ENCODE measurements around the gene EZH2.

The EZH2 gene

GRCh38 chr7:148901178-148901577, 17.1 kb upstream of the EZH2 start:
- in situ Hi-C loops (cut with MboI; ENCODE audit: low sequenced_read_pairs), result no loop called here

DNA sequence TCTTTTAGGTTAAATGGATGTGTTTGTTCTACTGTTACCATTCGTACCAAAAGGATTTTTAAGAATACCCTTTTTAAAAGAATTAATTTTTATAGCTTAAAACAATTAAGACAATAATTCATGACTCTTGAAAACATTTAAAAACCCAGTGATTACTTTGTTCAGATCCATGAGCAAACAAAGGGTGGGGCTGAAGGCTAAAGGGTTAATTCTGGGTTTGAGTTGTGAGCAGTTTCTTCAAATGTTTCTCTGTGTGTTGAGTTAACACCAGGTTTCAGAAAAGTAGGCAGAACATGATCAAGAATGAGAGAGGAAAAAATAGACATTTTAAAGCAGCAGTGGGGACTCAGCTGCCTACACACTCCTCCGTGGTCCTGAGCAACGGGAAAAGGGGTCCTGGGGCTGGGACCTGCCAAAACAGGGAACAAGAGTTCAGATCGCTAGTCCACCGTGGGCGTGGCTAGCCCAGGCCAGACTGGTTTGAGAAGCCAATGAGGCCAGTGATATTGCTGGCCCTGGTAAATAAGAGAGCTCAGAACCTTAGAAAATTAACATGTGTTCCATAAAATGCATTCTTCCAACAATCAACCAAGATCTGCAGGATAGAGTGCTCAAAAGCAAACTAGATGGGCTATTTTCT, 14.9 kb upstream of the EZH2 start:
- in situ Hi-C loops (cut with MboI; ENCODE audit: low sequenced_read_pairs), result no loop called here

GRCh38 chr7:148894591-148894990, 10.5 kb upstream of the EZH2 start:
- in situ Hi-C loops (cut with MboI; ENCODE audit: low sequenced_read_pairs), result no loop called here

- in situ Hi-C loops (cut with MboI; ENCODE audit: low sequenced_read_pairs), result no loop called here
Observed at GRCh38 chr7:148893071-148893470, 9.0 kb upstream of the EZH2 start.

- in situ Hi-C loops (cut with MboI; ENCODE audit: low sequenced_read_pairs), result no loop called here
Observed at GRCh38 chr7:148888300-148888699, 4.2 kb upstream of the EZH2 start.

DNA sequence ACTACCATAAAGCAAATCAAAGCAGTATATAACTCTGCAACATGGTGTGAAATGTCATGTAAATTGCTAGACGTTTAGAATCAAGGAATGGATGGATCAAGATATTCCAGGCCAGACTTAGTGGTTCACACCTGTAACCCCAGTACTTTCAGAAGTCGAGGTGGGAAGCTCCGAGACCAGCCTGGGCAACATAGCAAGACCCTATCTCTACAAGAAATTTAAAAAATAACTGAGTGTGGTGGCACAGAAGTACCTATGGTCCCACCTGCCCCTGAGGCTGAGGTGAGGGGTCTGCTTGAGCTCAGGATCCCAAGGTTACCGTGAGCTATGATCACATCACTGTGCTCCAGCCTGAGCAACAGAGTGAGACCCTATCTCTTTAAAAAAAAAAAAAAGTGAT, 2.8 kb upstream of the EZH2 start:
- in situ Hi-C loops (cut with MboI; ENCODE audit: low sequenced_read_pairs), result no loop called here

- in situ Hi-C loops (cut with MboI; ENCODE audit: low sequenced_read_pairs), result no loop called here
Observed at GRCh38 chr7:148884299-148885022, 370 bp upstream of the EZH2 start.

DNA sequence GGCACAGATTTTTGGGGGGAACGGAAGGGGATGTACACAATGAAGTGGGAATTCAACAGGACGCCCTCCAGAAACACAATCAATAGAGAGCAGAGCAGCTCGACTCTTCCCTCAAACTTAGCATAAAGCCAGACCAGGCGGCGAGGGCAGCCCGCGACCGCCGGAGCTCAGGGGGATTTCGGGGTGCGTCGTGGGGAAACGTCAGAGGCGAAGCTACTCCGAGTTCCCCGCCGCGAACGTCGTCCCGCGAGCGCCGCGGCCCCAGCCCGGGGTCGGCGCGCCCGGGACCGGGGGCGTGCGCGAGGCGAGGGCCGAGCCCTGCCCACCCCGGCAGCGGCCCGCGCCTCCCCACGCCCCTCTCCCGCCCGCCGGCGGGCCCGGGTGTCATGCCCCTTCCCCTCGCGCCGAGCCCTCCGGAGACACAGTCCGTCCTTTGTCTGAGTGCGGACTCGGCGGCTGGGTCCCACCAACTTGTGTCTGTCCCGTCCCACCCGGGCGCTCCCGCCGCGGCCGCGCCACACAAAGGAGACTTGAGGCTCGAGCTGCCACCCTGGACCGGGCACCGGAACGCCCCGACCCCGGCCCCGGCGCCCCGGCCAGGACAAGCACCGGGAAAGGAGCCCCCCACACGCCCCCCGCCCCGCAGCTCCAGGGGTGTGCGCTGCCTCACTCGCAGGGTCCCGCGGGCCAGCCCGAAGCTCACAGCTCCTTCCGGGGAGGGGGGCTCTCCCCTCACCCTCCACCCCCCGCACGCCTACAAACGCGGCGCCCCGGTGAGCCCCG, 634 bp downstream of the EZH2 start:
- in situ Hi-C loops (cut with MboI; ENCODE audit: low sequenced_read_pairs), result no loop called here

GRCh38 chr7:148882841-148883265, 1.2 kb downstream of the EZH2 start:
- in situ Hi-C loops (cut with MboI; ENCODE audit: low sequenced_read_pairs), result no loop called here

DNA sequence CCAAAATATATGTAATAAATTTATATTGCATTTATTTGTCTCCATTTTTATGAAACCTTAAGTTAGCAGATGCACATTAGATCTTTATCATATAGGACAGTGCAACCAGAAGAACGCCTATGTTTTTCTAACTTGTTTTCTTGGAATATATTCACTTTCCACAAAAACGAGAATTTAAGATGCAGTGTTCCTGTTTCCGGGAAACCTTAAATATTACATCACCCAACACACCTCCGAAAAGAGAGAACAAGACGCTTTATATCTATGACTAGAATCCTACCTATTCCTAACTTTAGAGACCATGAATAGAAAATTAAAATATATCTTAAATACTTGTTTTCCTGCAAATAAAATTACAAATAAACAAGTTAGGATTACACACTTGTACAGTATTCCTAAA, 1.9 kb downstream of the EZH2 start:
- in situ Hi-C loops (cut with MboI; ENCODE audit: low sequenced_read_pairs), result no loop called here

GRCh38 chr7:148878317-148878716, 5.8 kb downstream of the EZH2 start:
- in situ Hi-C loops (cut with MboI; ENCODE audit: low sequenced_read_pairs), result no loop called here

- in situ Hi-C loops (cut with MboI; ENCODE audit: low sequenced_read_pairs), result no loop called here
Observed at GRCh38 chr7:148877517-148877916, 6.6 kb downstream of the EZH2 start.

DNA sequence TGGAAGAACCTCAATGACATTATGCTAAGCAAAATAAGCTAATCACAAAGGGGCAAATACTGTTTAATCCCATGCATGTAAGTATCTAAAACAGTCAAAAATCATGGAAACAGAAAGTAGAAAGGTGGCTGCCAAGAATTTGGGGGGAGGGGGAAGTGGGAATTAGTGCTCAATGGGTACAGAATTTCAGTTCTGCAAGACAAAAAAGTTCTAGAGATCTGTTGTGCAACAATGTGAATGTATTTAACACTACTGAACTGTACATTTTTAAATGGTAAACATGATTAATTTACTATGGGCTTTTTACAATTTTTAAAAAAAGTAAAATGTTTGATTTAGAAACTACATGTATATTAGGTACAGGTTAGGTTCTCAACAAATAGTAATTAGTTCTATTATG, 11.9 kb downstream of the EZH2 start:
- in situ Hi-C loops (cut with MboI; ENCODE audit: low sequenced_read_pairs), result no loop called here

GRCh38 chr7:148871551-148871950, 12.5 kb downstream of the EZH2 start:
- in situ Hi-C loops (cut with MboI; ENCODE audit: low sequenced_read_pairs), result no loop called here

GRCh38 chr7:148871030-148871429, 13.1 kb downstream of the EZH2 start:
- in situ Hi-C loops (cut with MboI; ENCODE audit: low sequenced_read_pairs), result no loop called here

DNA sequence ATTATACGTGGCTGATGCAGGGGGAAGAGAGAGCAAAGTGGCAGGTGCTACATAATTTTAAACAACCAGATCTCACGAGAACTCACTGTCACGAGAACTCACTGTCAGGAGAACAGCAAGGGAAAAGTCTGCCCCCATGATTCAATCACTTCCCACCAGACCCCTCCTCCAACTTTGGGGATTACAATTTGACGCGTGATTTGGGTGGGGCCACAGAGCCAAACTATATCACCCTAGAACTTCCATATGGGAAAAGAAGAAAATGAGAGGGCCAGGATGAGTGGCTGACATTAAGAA, 15.8 kb downstream of the EZH2 start:
- in situ Hi-C loops (cut with MboI; ENCODE audit: low sequenced_read_pairs), result no loop called here

DNA sequence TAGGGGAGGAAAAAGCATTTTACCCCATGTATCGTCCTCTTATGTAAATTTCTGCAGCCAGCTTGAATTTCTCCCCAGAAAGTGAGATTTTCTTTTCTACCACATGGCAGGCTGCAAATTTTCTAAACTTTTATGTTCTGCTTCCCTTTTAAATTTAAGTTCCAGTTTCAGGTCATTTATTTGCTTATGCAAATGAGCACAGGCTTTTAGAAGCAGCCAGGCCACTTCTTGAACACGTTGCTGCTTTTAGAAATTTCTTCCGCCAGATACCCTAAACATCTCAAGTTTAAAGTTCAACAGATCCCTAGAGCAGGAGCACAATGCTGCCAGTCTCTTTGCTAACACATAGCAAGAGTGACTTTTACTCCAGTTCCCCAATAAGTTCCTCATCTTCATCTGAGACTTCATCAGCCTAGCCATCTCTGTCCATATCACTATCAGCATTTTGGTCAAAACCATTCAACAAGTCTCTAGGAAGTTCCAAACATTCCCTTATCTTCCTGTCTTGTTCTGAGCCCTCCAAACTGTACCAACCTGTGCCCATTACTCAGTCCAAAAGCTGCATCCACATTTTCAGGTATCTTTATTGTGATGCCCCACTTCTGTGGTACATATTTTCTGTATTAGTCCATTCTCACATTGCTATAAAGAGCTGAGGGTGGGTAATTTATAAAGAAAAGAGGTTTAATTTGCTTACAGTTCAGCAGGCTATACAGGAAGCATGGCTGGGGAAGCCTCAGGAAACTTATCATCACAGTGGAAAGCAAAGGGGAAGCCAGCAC, 16.3 kb downstream of the EZH2 start:
- in situ Hi-C loops (cut with MboI; ENCODE audit: low sequenced_read_pairs), result no loop called here

DNA sequence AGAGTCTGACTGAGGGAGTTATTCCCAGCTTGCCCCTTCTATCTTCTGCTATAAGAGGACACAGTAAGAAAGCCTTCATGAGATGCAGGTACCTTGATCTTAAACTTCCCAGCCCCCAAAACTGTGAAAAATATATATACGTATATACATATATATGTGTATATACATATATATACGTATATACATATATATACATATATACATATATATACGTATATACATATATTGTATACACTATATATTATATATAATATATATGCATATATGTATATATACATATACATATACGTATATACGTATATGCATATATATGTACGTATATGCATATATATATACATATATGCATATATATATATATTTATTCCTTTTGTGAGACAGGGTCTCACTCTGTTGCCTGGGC, 17.7 kb downstream of the EZH2 start:
- in situ Hi-C loops (cut with MboI; ENCODE audit: low sequenced_read_pairs), result no loop called here

GRCh38 chr7:148865283-148865682, 18.8 kb downstream of the EZH2 start:
- in situ Hi-C loops (cut with MboI; ENCODE audit: low sequenced_read_pairs), result no loop called here

- in situ Hi-C loops (cut with MboI; ENCODE audit: low sequenced_read_pairs), result no loop called here
Observed at GRCh38 chr7:148863324-148863723, 20.8 kb downstream of the EZH2 start.

DNA sequence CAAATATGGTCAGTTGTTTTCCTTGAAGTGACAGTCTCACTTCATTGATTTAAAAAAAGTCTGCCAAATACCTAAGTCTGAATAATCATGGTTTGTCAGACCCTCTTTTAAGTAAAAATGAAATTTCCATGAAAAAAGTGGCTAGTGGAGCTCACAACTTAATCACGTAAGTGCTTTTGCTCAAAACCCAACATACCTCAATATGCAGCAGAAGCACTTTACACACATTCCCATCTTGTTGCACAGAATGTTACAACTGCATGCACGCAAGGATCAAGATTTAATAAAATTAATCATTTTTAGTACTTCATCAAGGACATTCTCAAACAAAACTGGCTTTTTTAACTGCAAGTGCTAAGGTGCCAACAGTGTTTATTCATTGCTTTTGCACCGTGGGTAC, 21.6 kb downstream of the EZH2 start:
- in situ Hi-C loops (cut with MboI; ENCODE audit: low sequenced_read_pairs), result no loop called here
